Heart right ventricle (tissue), 16 donors: ENCODE measurements around the gene SAP30. TPM values are rescaled to one million over a fixed set of nuclear protein-coding genes. Genes with fewer than 3 reads are reported as not detected.

Source experiments
- ATAC-seq, 8 donors: fragments of 200-7000 bp; cut with Tn5 transposase; one replicate each; pipeline ENCODE4 v1.9.1; 2020; ENCODE audit warnings: mild to moderate bottlenecking in 8 of 8, moderate library complexity in 8 of 8, moderate number of reproducible peaks in 1 of 8
- DNase-seq, 2 donors: peaks; one replicate each; pipeline ENCODE4 v3.0.0-alpha.2; 2020
- H3K27ac ChIP-seq, 10 donors: fragments of 200-600 bp; sonication (generic) in 2 of 10; one replicate each; pipeline versions ENCODE4 v1.5.0 to v1.8.0; 2020 to 2022; ENCODE audit warnings: mild to moderate bottlenecking in 3 of 10
- H3K27me3 ChIP-seq, 7 donors: fragments of 200-600 bp; one replicate each; pipeline ENCODE4 v1.8.0; 2021 to 2022; ENCODE audit warnings: mild to moderate bottlenecking in 2 of 7
- H3K36me3 ChIP-seq, 9 donors: fragments of 200-600 bp; sonication (generic) in 1 of 9; one replicate each; pipeline versions ENCODE4 v1.5.0 to v1.8.0; 2020 to 2022; ENCODE audit warnings: mild to moderate bottlenecking in 2 of 9
- H3K4me1 ChIP-seq, 9 donors: fragments of 200-600 bp; sonication (generic) in 1 of 9; one replicate each; pipeline versions ENCODE4 v1.5.0 to v1.8.0; 2020 to 2022; ENCODE audit warnings: mild to moderate bottlenecking in 4 of 9
- H3K4me3 ChIP-seq, 10 donors: fragments of 200-600 bp; sonication (generic) in 2 of 10; one replicate each; pipeline versions ENCODE4 v1.5.0 to v1.8.0; 2020 to 2022; ENCODE audit warnings: mild to moderate bottlenecking in 7 of 10, moderate library complexity in 2 of 10
- H3K9me3 ChIP-seq, 11 donors: fragments of 200-600 bp in 10 of 11; sonication (generic) in 2 of 11; one replicate each; pipeline versions ENCODE4 v1.5.0 to v1.8.0; 2013 to 2022; ENCODE audit warnings: mild to moderate bottlenecking in 2 of 11, control low read depth in 1 of 11, moderate library complexity in 1 of 11
- WGBS, 2 donors: extraction: QIAGEN DNeasy Blood & Tissue Kit; methylation state at CpG; one replicate each; pipeline ENCODE4 v1.1.7; 2013; ENCODE audit warnings: inconsistent platforms in 1 of 2; 5-methylcytosine and 5-hydroxymethylcytosine counted together
- intact Hi-C, 10 donors: fragments of 100-400 bp; cut with DNase I; formaldehyde crosslinking; loops; one replicate each; pipeline versions ENCODE4 v1.11.1 to v1.14.2; 2022
- polyA plus RNA-seq, 2 donors: library from polyadenylated mRNA; stranded (reverse); fragments of 200-250 nt; gene quantifications; one replicate each; pipeline ENCODE4 v1.2.3, GENCODE V29; 2013
- total RNA-seq, 10 donors: library from RNA; stranded (reverse); fragmentation: NEBNext Ultra II Directional in 3 of 10; extraction: Animal tissue kit (Norgen Biotek cat#: 25700) in 3 of 10; gene quantifications; one replicate each; pipeline versions ENCODE4 v1.2.1 to v1.2.4, GENCODE V29; 2021 to 2023
- TF ChIP-seq, protein P1 (sequence below), 9 donors: fragments of 200-600 bp; sonication (generic) in 2 of 9; IDR thresholded peaks; one replicate each; pipeline versions ENCODE4 v1.5.0 to v1.8.0; 2021 to 2022; ENCODE audit warnings: antibody characterized with exemption in 9 of 9, mild to moderate bottlenecking in 5 of 9, moderate library complexity in 1 of 9
- donor health status: Arrhythmogenic right ventricular cardiomyopathy.
- donor health status: ischemic (EF 13 %, LVEDD 7.1; RV severe dilation, severe dysfunction).
- donor health status: healthy with polysubstance abuse.
- donor health status: DM: no; HTN: yes; CAD: no.
- donor health status: DM: no; HTN: no; CAD: no.
- donor health status: ischemic (EF 25% LVEDD 6.9; RV normal size, moderate dysfunction).
- donor health status: ischemic (EF 25% LVEDD 5.7; RV mildly dilated, moderate dysfunction).
- donor health status: healthy.
- donor health status: DM: yes; HTN: yes; CAD: no.
- donor health status: Ischemic cardiomyopathy.
- donor health status: ischemic (EF 35%, LVEDD 5.7; RV mildly dilated, moderate dysfunction).
- donor health status: nonischemic (EF 11% LVEDD 7.7; RV severe dilation, severe dysfunction).
- donor health status: DM: yes; HTN: yes; CAD: no.
- donor health status: PGD.
- donor health status: ischemic (EF 29% LVEDD 5.4; RV normal size, mild dysfunction).
- donor health status: nonischemic (EF 23%, LVEDD 6.1; RV moderate dilation, normal function).

Gene SAP30
- total and polyA plus RNA-seq, 12 donors = 4.0 to 22.2 (median 12.3) TPM

DNA sequence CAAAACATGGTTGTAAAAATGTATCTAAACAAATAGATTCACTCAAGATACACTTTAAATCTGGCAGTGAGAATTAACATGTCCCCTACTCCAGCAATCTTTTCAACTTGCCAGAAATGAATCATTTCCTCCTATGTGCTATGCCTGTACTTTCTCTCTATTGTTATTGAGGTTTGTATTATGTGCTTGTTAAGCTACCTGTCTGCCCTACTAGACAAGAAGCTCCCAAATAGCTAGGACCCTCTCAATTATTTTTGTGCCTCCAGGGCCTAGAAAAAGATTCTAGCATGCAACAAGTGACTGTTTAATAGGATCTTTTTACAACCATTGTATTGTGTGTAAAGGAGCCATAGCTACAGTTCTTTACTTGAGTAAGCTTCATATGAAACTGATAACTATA lies 3.5 kb upstream of the SAP30 start:
- Histone ChIP-seq H3K27ac (peak overlapping the region in 3 of 10 donors; percentile 4 to 10 (median 6)), H3K9me3 (no peaks in the 10 kb centered on the region), H3K4me1 (peaks cover 0 to 39% (median 27%) of the 10 kb centered on the region in 9 donors), H3K4me3 (no peak overlapping the region), H3K27me3 (no peaks in the 10 kb centered on the region), H3K36me3 (peaks cover 0 to 5% (median 0%) of the 10 kb centered on the region in 9 donors)
- TF ChIP-seq, protein P1, sequence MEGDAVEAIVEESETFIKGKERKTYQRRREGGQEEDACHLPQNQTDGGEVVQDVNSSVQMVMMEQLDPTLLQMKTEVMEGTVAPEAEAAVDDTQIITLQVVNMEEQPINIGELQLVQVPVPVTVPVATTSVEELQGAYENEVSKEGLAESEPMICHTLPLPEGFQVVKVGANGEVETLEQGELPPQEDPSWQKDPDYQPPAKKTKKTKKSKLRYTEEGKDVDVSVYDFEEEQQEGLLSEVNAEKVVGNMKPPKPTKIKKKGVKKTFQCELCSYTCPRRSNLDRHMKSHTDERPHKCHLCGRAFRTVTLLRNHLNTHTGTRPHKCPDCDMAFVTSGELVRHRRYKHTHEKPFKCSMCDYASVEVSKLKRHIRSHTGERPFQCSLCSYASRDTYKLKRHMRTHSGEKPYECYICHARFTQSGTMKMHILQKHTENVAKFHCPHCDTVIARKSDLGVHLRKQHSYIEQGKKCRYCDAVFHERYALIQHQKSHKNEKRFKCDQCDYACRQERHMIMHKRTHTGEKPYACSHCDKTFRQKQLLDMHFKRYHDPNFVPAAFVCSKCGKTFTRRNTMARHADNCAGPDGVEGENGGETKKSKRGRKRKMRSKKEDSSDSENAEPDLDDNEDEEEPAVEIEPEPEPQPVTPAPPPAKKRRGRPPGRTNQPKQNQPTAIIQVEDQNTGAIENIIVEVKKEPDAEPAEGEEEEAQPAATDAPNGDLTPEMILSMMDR (IDR thresholded peaks at IDR 0.05) = no peak
- ATAC-seq = no peak
- intact Hi-C loops = loop anchor here in 1 of 10 donors (2.0 kb wide), 1 partner anchor 30 kb away; no protein-coding TSS in a partner anchor
- DNase-seq = no peak

DNA sequence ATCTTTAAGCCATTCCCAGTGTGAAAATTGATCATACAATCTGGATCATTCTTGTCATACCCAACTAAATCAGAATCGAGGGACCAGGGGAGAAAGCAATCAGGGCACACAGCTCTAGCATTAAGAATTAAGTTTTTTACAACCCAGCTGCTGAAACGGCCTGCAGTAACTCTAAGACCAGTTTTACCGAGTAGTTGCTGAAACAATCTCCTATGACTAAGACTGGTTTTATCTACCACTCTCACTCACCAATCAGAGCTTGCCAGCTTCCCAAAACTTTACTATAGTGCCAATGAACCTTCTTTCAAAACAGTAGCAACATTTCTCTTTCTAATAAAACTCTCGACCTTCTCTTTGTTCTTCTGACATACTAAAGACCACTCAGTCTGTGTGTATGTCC lies 2.8 kb upstream of the SAP30 start:
- intact Hi-C loops = loop anchor here in 2 of 10 donors (2.0 kb wide), 2 partner anchors 31 to 33 kb away; partner anchors contain the start of gene HMGB2 (in 1 of the 2)
- Histone ChIP-seq H3K27ac (peak overlapping the region in 3 of 10 donors; percentile 10 to 41 (median 35)), H3K4me1 (peaks cover 0 to 45% (median 31%) of the 10 kb centered on the region in 9 donors), H3K27me3 (no peaks in the 10 kb centered on the region), H3K36me3 (peaks cover 0 to 5% (median 0%) of the 10 kb centered on the region in 9 donors), H3K9me3 (no peaks in the 10 kb centered on the region), H3K4me3 (peak overlapping the region in 4 of 10 donors; percentile 11 to 94 (median 76))
- DNase-seq (no peak), ATAC-seq (no peak)
- TF ChIP-seq, protein P1 (IDR thresholded peaks at IDR 0.05) = no peak
- 51 to 55% methylated on average over 4 of the region's 4 CpGs for WGBS, 2 donors

DNA sequence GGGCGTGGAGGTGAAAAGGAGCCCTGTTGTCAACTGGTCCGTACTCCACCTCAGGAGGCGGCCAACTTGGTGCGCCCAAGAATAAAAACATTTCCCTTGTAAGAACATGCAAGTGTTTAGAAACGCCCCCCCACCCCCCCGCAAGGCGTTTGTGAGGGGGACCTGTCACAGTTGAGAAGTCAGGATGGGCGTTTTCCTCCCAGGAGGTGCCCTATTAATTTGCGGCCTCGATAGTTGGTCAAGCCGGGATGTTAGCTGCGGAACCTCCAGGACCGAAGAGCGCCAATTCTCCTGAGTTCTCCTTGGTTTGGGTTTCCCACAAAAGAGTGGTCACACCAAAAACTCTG lies 651 bp upstream of the SAP30 start:
- Histone ChIP-seq H3K9me3 (no peaks in the 10 kb centered on the region), H3K36me3 (peaks cover 0 to under 1% (median 0%) of the 10 kb centered on the region in 9 donors), H3K4me3 (peak overlapping the region; percentile 64 to 94 (median 80)), H3K27ac (peak overlapping the region; percentile 89 to 98 (median 95)), H3K4me1 (peaks cover 0 to 63% (median 42%) of the 10 kb centered on the region in 9 donors), H3K27me3 (no peaks in the 10 kb centered on the region)
- TF ChIP-seq, protein P1 (IDR thresholded peaks at IDR 0.05) = no peak
- DNase-seq = peak; percentile 66 to 82
- 0% methylated on average over 14 of the region's 14 CpGs for WGBS, 2 donors
- intact Hi-C loops = loop anchor here in 7 of 10 donors (1.0 to 5.0 kb wide), 5 partner anchors 36 to 47 kb away; partner anchors contain the start of gene HMGB2 (in 5 of the 7)
- ATAC-seq = peak; percentile 11 to 57 (median 34)

DNA sequence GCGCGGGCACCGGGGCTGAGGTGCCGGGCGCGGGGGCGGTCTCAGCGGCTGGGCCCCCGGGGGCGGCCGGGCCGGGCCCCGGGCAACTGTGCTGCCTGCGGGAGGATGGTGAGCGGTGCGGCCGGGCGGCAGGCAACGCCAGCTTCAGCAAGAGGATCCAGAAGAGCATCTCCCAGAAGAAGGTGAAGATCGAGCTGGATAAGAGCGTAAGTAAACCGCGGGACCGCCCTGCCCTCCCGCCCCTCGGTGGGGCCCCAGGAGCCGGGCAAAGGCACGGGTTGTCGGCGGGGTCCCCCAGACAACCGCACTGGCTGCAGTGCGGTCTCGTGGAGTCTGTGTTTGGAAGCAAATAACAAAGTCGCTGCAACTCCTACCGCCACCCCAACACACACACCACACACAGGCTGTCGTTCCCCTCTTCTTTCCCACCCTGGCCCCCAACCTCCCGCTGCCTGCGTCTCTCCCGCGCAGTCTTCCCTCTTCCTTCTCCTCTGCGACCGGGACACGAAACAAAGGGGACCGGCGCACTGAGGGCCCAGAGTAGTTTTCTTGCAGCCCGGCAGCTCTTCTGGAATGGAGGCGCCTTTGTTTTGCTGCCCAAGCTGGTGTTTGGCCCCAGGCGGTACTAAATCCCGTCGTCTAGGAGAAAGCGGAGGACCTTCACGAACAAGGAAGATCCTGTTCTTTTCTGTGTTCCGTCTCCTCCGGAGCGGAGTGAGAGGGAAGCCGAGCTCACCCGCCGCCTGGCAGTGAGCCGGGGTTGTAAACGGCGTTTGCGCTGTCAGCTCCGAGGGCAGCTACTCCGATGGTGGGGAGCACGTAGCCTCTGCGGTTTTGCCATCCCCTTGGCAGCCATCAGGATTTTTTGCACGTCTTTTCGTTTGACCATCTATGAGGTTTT lies 788 bp downstream of the SAP30 start:
- WGBS, 2 donors = 0 to 1% methylated on average over 63 to 68 of the region's 68 CpGs
- TF ChIP-seq, protein P1 (IDR thresholded peaks at IDR 0.05) = no peak
- Histone ChIP-seq H3K9me3 (no peaks in the 10 kb centered on the region), H3K27ac (peak overlapping the region; percentile 62 to 98 (median 94)), H3K4me1 (peaks cover 0 to 58% (median 36%) of the 10 kb centered on the region in 9 donors), H3K36me3 (peaks cover 0 to 15% (median 0%) of the 10 kb centered on the region in 9 donors), H3K27me3 (no peaks in the 10 kb centered on the region), H3K4me3 (peak overlapping the region; percentile 59 to 94 (median 80))
- peak; percentile 69 to 79 for DNase-seq
- peak in 5 of 8 donors; percentile 20 to 45 (median 29) for ATAC-seq
- intact Hi-C loops = loop anchor here in 7 of 10 donors (1.0 to 5.0 kb wide), 6 partner anchors 37 to 46 kb away; partner anchors contain the start of gene HMGB2 (in 3 of the 7)
